ENCODE measurements around the gene MSLN. TPM values are rescaled to one million over a fixed set of nuclear protein-coding genes. Genes with fewer than 3 reads are reported as not detected.

The MSLN gene
- total RNA-seq, 4 donors from 2014 or later = 0.79 to 5.4 (median 2.3) TPM

DNA sequence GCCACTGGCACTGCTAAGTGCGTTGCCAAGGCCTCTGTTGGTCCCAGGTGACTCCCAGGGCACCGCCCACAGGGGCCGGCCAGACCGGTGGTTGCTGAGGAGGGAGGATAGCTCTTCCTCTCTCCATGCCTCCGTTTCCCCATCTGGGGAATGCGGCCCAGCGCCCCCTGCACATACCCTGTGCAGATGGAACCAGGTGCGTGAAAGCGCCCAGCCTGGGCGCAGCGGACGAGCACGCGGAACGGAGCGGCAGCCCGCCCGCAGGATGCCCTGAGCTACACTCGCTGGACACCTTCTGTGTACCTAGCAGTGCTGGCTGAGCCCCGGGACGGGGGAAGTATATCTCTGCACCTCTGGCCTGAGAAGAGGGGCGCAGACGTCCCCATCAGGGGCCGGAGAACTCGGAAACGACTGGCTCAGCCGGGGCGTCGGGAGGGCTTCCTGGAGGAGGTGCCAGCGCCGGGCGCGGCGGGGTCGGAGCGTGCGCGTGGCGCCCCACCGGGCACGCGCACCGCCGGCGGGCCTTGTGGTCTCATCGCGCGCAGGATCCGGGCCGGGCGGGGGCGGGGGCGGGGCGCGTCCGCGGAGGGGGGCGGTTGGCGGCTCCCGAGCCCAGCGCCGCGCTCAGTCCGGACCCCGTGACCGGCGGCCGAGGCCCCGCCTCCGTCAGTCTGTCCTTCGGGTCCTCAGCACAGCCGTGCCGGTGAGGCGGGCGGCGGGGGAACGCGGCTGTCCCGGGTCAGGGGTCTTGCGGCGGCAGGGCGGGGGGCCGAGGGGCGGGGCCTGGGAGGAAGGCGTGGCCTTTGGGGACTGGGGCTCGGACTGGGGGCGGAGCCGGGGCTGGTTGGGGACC lies 33.9 kb upstream of the MSLN start, which contains the start of the genes CCDC78 and HAGHL:
CCDC78 (minus strand) TSS at position 6 of the 853 bp plus-strand sequence. CDS start 76 bp downstream, outside the sequence.
HAGHL (plus strand) TSS at position 669 of the 853 bp plus-strand sequence. CDS start 404 bp downstream, outside the sequence.
- peaks cover 0 to 15% (median 7%) of the 10 kb centered on the region in 3 donors for H3K36me3 ChIP-seq
- peak within 1 kb of the TSS in 3 of 4 donors; percentile 0 to 53 (median 48) for H3K27ac ChIP-seq
- H3K4me1 ChIP-seq = peaks cover 28 to 44% (median 33%) of the 10 kb centered on the region in 3 donors
- H3K27me3 ChIP-seq = peaks cover 0 to 49% (median 1%) of the 10 kb centered on the region in 4 donors
- H3K9me3 ChIP-seq = no peaks in the 10 kb centered on the region
- H3K4me3 ChIP-seq = peak within 1 kb of the TSS; percentile 25 to 67 (median 48)
- DNase-seq = no peak
- intact Hi-C loops (cut with DNase I) = no loop called here
- TF ChIP-seq, protein P1, sequence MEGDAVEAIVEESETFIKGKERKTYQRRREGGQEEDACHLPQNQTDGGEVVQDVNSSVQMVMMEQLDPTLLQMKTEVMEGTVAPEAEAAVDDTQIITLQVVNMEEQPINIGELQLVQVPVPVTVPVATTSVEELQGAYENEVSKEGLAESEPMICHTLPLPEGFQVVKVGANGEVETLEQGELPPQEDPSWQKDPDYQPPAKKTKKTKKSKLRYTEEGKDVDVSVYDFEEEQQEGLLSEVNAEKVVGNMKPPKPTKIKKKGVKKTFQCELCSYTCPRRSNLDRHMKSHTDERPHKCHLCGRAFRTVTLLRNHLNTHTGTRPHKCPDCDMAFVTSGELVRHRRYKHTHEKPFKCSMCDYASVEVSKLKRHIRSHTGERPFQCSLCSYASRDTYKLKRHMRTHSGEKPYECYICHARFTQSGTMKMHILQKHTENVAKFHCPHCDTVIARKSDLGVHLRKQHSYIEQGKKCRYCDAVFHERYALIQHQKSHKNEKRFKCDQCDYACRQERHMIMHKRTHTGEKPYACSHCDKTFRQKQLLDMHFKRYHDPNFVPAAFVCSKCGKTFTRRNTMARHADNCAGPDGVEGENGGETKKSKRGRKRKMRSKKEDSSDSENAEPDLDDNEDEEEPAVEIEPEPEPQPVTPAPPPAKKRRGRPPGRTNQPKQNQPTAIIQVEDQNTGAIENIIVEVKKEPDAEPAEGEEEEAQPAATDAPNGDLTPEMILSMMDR (IDR thresholded peaks at IDR 0.05) = no peak
- TF ChIP-seq POLR2A (IDR thresholded peaks at IDR 0.05) = no peak
- 0% methylated on average over 4 to 9 of the region's 88 CpGs for WGBS, 2 donors

DNA sequence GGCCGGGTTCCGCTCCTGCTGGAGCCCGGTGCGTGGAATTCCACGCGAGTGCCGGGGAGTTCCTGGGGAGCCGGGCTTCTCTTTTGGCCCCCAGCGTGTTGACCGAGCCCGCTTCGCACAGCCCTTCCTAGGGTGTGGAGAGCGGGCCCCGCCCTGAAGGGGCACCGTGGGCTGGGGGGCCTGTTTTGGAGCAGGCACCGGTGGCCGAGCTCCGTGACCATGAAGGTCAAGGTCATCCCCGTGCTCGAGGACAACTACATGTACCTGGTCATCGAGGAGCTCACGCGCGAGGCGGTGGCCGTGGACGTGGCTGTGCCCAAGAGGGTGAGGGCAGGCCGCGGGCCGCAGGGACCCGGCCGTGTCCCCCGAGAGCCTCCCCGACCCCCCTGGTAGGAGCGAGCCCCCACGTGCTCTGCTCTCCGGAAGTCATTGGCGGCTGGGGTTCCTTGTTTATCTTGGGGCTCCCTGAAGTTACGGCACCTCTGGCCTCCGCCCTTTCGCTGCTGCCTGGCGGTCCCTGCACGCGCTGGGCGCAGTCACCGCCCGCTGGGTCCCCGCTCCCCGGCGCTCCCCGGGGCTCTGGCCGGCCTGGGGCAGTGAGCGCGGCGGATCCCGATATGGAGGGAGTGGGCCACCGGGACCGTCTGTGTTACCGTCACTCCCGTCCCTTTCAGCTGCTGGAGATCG lies 33.1 kb upstream of the MSLN start:
- Histone ChIP-seq H3K4me3 (peak overlapping the region; percentile 25 to 67 (median 48)), H3K36me3 (peaks cover 0 to 23% (median 7%) of the 10 kb centered on the region in 3 donors), H3K27me3 (peaks cover 0 to 49% (median 1%) of the 10 kb centered on the region in 4 donors), H3K4me1 (peaks cover 23 to 37% (median 28%) of the 10 kb centered on the region in 3 donors), H3K27ac (peak overlapping the region in 3 of 4 donors; percentile 0 to 53 (median 48)), H3K9me3 (no peaks in the 10 kb centered on the region)
- intact Hi-C loops (cut with DNase I) = no loop called here
- peak in 1 of 4 donors; percentile 36 for TF ChIP-seq POLR2A (IDR thresholded peaks at IDR 0.05)
- TF ChIP-seq, protein P1 (IDR thresholded peaks at IDR 0.05) = no peak
- WGBS, 2 donors = 0% methylated on average over 4 of the region's 61 CpGs; no CpG with 5 or more reads in 1 of the 2 donors
- DNase-seq = no peak

DNA sequence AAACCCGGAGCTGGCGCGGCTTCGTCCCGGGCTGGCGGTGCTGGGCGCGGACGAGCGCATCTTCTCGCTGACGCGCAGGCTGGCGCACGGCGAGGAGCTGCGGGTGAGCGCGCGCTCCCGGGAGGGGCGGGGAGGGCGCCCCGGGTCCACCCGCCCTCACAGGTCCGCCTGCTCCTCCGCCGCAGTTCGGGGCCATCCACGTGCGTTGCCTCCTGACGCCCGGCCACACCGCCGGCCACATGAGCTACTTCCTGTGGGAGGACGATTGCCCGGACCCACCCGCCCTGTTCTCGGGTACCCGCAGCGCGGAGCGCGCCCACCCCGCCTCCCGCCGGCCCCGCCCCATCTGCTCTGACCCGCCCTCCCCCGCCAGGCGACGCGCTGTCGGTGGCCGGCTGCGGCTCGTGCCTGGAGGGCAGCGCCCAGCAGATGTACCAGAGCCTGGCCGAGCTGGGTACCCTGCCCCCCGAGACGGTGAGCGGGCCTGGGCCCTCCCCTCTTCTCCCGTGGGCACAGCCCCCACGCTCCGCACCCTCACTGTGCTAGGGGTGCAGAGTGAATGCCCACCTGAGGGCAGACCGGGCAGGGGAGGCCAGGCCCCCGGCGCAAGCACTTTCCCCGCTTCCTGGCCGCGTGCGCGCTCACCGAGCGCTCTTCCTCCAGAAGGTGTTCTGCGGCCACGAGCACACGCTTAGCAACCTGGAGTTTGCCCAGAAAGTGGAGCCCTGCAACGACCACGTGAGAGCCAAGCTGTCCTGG lies 32.2 kb upstream of the MSLN start:
- 0% methylated on average over 1 to 6 of the region's 80 CpGs for WGBS, 2 donors
- TF ChIP-seq, protein P1 (IDR thresholded peaks at IDR 0.05) = no peak
- peak in 1 of 4 donors; percentile 5 for TF ChIP-seq POLR2A (IDR thresholded peaks at IDR 0.05)
- peak overlapping the region in 3 of 4 donors; percentile 0 to 53 (median 48) for H3K27ac ChIP-seq
- peak overlapping the region; percentile 25 to 67 (median 48) for H3K4me3 ChIP-seq
- DNase-seq = no peak
- H3K9me3 ChIP-seq = no peaks in the 10 kb centered on the region
- peaks cover 0 to 49% (median 1%) of the 10 kb centered on the region in 4 donors for H3K27me3 ChIP-seq
- intact Hi-C loops (cut with DNase I) = no loop called here
- peaks cover 23 to 35% (median 28%) of the 10 kb centered on the region in 3 donors for H3K4me1 ChIP-seq
- H3K36me3 ChIP-seq = peaks cover 4 to 32% (median 11%) of the 10 kb centered on the region in 3 donors

DNA sequence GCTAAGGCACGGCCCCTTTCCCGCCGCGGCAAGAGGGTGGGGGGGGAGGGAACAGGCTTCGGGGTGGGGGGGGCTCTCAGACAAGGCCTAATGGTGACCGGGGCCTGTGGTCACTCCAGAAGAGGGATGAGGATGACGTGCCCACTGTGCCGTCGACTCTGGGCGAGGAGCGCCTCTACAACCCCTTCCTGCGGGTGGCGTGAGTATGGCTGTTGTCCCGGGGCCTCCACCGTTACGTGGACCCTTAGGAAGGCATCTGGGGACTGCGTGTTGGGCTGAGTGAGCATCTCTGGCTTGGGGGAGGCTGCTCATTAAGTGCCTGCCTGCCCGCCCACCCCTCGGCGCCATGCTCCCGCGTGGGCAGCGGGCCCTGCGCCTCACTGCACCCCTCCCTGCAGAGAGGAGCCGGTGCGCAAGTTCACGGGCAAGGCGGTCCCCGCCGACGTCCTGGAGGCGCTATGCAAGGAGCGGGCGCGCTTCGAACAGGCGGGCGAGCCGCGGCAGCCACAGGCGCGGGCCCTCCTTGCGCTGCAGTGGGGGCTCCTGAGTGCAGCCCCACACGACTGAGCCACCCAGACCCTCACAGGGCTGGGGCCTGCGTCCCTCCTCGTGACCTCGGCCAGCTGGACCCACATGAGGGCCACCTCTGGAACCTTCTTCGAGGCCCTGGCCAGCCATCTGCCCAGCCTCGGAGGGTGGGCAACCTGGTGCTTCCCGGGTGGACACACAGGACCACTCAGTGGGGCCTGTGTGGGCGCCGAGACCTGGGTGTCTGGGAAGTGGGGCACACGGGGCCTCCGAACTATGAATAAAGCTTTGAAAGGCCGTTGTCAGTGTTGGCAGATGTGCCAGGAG lies 31.4 kb upstream of the MSLN start:
- no peak for DNase-seq
- intact Hi-C loops (cut with DNase I) = no loop called here
- 38 to 78% methylated on average over 7 to 16 of the region's 55 CpGs for WGBS, 2 donors

More for the DNA sequence above, 31.4 kb upstream of the MSLN start:
- H3K27ac ChIP-seq = peak overlapping the region in 1 of 4 donors; percentile 5
- H3K9me3 ChIP-seq = no peaks in the 10 kb centered on the region
- peak overlapping the region in 2 of 4 donors; percentile 54 to 67 for H3K4me3 ChIP-seq
- TF ChIP-seq, protein P1 (IDR thresholded peaks at IDR 0.05) = no peak
- no peak for TF ChIP-seq POLR2A (IDR thresholded peaks at IDR 0.05)
- peaks cover 23 to 35% (median 28%) of the 10 kb centered on the region in 3 donors for H3K4me1 ChIP-seq
- peaks cover 11 to 40% (median 19%) of the 10 kb centered on the region in 3 donors for H3K36me3 ChIP-seq
- H3K27me3 ChIP-seq = peaks cover 0 to 49% (median 1%) of the 10 kb centered on the region in 4 donors

Data from esophagus squamous epithelium (tissue), 5 donors.